HG03354 (cell line): ENCODE data around the gene TMCC2.
"Not testable (repeated sequence)": the region's sequence is repeated elsewhere in the genome, so short reads cannot be mapped to it uniquely, and the experiment has no call there.

Source experiments
- ATAC-seq: cut with Tn5 transposase; IDR thresholded peaks from one replicate; pipeline ENCODE4 v1.9.1; 2021; ENCODE audit warnings: mild to moderate bottlenecking; ENCODE audit not compliant: unreplicated experiment, poor library complexity, severe bottlenecking

TMCC2 gene

DNA sequence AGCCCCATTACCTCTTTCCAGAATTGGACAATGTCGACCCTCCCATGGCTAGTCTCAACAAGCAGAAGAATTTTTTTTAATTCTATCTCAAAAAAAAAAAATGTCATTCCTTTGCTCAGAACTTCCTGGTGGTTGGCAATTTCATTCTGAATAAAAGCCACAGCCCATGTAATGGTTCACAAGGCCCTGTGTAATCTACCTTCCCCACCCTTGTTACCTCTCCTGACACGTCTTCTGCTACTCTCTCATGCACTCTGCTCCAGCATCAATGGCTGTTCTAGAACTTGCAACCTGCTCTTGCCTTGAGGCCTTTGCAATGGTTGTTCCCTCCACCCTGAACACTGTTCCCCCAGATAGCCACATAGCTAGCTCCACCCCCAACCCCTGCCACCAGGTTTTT, 68.4 kb downstream of the TMCC2 start:
- no peak for ATAC-seq

DNA sequence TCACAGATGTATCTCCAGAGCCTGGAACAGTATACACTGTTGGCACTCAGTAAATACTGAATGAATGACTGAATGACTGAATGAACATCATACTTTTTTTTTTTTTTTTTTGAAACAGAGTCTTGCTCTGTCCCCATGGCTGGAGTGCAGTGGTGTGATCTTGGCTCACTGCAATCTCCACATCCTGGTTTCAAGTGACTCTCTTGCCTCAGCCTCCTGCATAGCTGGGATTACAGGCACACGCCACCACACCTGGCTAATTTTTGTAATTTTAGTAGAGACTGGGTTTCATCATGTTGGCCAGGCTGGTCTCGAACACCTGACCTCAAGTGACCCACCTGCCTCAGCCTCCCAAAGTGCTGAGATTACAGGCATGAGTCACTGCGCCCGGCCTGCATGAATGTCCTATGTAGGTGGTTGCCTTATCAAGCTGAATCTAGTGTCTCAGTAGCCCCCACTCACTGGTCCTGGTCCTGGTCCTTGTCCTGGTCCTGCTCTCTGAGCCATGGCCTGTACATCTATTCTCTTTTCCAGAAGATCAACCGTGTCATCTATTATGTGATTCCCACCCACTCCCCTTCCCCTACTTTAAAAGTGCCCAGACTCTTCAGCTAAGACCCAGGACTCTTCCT, 69.9 kb downstream of the TMCC2 start:
- not testable (repeated sequence) for ATAC-seq

DNA sequence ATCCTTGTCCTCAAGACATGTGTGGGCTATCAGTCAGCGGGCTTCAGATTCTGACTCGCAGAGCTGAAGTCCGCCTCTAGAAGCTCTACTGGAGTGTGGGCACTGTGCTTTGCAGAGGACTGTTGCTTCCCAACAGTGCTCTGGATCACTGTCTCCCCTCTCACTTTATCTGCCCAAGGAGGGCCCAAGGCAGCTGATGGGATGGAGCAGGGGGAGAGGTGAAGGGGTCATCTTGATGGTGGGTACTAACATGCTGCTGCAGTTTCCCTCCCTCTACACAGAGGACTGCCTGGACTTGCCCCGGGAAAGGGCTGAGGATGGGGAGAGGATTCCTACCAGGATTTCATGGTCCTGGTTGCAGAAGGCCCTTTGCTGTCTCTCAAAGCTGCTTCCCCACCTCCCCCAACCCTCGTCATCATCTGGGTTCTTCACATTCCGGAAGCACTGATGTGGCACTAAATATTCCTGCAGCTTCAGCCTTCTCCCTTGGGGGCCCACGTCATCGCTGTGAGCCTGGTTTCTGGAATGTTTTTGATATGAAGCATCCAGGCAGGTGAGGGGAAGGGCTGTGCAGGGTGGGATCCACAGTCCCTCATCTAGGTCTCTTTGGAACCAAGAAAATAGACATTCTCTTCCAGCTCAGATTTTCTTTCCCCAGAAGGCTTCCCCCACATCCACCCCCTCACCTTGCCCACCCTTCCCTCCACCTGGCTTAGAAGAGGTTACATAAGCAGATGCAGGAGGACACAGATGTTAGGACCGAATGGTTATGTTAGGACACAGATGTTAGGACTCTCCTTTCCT, 70.6 kb downstream of the TMCC2 start:
- no peak for ATAC-seq

DNA sequence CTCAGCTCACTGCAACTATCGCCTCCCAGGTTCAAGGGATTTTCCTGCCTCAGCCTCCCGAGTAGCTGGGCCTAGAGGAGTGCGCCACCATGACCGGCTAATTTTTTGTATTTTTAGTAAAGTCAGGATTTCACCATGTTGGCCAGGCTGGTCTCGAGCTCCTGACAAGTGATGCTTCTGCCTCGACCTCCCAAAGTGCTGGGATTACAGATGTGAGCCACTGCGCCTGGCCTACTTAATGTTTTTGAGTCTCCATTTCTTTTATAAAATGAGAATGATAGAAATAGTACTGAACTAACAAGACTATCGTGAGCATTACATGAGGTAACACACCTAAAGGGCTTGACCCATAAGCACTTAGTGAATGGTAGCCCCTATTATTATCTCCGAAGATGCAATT, 72.4 kb downstream of the TMCC2 start:
- no peak for ATAC-seq

DNA sequence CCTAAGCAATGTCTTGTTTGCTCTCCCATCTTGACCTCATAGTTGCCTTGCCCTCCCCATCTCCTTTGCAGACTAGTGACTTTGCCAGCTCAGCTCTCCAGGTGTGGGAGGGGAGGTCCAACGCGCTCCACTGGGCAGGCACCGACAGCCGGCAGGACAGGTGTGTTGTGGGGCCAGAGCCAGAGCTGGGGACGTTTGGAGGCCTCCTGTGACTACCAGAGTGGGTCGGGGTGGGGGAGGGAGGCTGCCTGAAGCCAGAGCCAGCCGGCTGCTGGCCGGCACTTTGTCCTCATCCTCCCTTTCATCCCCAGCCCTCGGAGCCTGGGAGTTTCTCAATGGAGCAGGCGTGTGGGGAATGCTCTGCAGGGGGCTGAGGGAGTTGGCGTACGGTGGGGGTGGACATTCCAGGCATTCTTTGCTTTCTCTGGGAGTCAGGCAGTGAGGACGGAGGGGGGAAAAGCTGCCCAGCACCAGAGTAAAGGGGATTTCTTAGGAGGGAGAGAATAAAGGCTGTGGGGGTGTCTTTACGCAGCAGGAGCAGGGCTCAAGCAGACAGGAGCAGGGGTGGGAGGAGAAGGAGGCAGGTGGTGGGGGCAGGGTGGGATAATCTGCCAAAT, 73.6 kb downstream of the TMCC2 start:
- no peak for ATAC-seq

DNA sequence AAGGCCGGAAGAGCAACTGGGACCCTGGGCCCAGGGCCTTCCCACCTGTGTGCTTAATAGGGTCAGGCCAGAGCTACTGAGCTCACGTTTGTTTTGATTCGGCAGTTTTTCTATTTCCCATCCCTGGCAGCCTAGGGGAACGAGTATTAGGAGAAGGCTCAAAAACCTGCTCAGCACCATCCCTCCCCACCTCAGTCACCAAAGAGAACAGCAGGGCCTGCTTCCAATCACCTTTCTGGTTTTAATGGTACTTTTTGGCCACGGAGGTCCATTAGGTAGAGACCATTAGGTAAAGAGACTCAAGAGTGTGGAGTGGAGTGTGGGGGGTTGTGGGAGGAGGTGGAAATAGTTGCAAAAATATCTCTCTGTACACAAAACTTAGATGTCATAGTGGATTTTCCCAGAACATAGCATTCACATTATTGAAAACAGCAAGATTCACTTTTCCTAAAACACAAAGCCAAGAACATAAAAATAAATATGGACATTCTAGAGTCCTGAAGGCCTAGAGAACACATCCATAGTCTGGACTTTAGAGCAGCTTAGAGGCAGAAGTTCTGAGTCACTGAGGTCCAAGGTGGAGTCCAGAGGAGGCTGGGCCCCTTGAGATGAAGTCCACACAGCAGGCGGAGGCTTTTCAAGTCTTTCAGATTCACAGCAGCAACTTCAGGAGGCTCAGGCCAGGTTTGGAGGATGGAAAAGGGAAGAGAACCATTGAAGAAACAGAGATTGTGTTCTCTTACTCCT, 74.3 kb downstream of the TMCC2 start:
- no peak for ATAC-seq

DNA sequence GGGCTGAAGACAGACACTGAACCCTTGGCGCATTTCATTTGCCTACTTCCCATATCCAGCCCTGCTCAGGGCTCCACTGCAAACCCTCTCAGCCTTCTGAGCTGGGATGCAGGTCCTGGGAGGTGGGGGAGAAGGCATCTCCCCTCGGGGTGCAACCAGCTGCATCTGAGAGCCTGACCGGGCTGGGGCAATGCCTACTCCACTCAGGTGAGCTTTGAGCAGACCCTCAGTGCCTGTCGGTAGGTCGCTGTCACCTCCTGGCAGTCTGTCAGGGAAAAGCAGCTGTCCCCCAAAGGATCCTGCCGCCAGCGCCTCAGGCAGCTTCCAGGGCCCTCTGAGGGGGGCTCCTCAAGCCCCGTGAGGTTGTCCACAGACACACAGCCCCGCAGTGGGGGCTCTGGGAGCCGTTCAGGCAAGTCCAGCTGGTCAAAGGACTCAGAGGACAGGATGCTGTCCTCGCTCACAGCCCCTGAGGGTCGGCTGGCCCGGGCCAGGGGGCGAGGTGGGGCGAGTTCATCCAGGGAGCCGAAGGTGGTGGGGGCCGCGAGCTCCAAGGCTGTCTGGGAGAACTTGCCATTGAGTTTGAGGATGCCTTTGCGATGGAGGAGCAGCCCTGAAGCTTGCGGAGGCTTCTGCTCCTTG, 75.6 kb downstream of the TMCC2 start:
- no peak for ATAC-seq

DNA sequence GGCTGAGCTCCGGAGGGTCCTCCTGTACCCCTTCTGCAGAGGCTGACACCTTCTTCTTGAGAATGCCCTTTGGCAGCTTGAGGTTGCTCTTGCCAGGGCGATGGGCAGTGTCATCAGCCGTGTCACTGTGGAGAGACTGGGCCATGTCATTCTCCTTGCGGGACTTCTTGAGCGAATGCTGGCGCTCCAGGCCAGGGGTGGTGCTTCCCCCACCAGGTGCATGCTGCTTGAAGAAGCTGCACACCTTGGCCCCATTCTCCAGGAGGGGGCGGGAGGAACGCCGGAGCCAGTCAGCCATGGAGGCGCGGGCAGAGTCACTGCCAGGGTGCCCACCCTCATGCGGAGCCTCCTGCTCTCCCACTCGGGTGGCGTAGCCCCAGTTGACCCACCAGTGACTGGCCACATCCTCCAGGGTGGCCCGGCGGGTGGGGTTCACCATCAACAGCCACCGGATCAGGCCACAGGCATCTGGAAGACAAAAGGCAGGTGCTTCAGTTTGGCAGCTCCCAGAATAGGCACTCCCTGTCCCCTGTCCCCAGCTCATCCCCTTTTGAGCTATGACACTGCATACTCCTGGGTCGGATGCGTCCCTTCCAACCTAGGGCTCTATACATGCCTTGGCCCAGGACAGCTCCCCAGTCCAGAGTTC, 76.4 kb downstream of the TMCC2 start:
- ATAC-seq, result no peak

DNA sequence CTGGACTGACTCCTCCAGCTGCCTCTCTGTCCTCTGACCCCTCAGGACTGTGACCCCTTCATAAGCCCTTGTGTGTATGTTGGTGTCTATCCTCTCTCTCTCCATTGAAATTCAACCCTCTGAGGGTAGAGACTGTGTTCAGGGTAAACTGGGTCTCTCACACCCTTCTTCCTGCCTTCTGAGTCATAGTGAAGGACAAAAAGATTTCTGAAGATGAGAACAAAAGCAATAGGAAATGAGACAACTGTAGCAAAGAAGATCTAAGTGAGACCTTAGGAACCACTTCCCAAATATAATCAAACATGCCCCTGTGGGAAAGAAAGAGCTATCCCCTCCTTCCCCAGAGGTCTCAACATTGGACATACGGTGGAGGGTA, 76.9 kb downstream of the TMCC2 start:
- ATAC-seq, result no peak

DNA sequence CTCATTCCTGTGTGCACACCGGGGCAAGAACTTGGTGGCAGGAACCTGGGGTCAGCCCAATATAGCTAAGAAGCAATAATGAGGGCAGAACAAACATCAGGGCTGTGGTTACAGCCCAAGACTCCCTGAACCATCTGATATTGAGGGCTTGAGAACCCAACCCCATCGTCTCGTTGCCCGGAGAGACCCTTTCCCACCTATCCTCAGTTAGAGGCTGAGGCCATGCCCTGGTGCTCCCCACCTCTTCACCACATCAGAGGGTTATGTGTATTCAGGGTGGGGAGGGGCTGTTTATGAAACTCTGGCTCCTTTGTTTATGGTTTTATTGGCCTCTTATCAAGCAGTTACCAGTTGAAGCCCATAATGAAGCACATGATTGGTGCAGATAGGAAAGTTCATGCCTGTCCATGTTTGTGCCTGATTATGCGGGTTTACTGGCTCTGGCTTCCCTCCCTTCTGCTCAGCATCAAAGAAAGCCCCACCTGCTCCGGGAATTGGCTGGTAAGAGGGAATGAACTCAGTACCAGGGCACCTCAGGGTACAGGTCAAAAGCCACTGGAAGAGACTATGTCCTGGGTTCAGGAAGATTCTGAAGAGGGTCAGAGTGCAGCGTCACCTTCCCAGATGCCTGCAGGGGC, 79.3 kb downstream of the TMCC2 start:
- ATAC-seq, result no peak

DNA sequence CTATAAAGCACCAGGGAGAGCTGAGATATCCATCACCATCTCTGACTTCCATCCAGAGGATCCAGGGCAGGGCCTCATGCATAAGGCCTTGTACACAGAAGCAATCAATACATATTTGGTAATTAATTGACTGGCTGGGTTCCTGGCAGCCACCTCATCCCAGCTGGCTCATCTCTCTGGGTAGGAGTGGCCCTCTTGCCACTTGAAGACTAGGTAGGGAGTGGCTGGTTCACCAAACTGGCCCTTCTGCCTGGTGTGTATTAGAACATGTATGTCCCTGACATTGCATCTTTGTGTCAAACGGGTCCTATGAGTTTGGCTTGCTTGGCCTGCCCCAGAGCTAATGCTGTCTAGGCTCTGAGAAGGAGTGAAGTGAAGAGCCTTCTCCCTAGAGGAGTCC, 82.0 kb downstream of the TMCC2 start:
- no peak for ATAC-seq

DNA sequence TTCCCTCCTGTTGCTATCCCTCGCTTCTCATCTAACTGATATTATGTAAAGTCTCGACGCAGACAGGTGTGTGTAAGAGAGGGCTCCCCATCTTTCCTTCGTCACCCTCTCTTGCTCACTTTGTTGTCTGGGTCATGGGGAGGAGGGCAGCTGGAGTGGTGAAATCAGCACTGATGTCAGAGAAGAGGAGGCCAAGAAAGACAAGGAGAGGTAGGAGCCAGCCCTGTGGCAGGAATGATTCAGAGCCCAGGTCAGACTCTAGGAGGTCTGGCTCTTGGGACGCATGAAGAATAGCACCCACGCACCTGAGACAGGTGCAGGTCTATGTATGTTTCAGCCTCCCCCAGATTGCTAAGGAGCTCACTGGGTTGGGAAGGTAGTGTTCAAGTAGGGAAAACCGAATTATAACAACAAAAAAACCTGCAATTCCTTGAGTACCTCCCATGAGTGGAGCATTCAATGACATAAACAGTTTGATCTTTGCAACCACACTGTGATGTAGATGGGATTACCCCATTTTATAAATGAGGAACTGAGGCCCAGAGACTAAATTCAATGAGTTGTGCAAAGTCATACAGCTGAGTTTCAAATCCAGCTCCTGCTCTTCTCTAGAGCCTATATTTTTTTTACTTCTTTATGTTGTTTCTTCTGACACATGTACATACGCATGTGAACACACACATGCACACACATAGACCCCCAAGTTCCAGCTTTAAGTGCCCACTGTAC, 83.4 kb downstream of the TMCC2 start:
- no peak for ATAC-seq

DNA sequence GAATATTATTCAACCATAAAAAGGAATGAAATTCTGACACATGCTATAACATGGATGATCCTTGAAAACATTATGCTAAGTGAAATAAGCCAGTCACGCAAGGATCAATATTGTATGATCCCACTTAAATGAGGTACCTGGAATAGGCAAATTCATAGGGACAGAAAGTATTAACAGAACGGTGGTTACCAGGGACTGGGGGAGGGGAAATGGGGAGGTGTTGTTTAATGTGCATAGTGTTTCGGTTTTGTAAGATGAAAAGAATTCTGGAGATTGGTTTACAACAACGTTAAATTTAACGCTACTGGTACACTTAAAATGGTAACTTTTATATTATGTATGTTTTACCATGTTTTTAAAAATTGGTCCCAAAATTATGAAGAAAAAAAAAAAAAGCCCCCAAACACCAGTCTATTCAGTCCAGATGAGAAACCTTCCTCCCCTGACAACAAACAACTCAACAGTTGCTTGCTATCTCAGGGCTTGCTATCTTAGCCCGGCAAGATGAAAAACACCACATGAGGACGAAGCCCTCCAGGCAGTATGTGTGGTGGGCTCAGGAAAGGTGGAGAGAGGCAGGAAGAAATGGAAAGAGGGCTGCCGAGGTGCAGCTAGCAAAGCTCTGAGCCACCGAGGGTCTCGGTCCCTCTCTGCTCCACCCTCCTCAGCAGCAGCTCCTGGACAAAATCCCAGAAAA, 85.3 kb downstream of the TMCC2 start:
- no peak for ATAC-seq

DNA sequence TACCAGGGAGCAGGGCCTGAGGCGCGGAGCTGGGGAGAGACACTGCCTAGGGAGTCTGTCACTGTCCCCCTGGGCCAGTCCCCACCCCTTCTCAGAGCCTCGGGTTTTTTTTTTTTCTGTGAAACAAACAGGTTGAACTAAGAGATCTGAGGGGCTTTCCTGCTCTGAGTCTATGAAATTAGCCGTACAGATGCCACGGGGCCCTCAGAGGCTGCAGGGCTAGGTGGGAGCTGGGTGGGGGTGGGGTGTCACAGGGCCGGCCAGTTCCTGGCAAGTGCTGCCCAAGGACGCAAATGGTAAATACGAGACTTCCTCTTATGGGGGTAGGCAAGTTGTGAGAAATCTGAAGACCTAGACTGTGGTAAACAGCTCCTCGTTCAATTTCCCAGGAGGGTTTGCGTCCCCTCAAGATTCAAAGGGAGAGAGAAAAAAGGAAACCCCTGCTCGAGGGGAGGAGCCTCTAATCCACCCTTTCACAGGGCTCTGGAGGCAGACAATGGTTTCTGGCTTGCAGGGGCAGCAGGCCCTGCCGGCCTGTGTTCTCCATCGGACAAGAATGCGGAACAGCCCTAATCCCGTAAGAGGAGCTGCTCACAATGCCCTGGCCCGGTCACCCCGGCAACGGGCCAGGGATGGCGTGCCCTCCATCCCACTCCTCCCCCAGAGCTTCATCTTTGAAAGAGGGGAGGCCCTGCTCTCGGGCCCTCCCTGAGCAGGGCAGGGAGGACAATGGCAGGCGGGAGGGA, 86.0 kb downstream of the TMCC2 start:
- peak; percentile 56 for ATAC-seq

DNA sequence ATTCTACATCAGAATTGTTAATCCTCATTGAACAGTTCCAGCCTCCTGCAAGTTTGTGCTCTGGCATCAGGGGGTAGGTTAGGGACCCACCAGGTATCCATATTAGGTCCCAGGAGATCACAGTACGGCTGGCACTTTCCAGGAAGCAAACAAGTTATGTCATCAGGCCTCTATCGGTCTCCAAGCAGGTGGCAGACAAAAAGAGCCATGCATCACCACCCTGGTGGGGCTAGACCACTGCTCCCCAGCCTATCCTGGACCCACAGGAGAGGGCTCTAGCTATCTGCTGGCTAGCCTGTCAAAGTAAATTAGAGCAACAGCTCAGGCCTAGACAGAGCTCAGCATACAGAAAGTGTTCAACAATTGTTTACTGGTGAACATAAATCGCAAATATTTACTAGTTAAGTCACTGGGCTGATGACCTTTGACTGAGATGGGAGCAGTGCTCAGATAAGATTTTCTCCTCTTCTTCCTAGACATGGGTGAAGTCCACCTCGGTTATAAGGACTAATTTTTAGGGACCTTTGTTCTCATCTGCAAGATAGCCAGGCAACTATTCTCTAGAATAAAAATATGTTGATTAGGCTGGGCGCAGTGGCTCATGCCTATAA, 87.4 kb downstream of the TMCC2 start:
- no peak for ATAC-seq

DNA sequence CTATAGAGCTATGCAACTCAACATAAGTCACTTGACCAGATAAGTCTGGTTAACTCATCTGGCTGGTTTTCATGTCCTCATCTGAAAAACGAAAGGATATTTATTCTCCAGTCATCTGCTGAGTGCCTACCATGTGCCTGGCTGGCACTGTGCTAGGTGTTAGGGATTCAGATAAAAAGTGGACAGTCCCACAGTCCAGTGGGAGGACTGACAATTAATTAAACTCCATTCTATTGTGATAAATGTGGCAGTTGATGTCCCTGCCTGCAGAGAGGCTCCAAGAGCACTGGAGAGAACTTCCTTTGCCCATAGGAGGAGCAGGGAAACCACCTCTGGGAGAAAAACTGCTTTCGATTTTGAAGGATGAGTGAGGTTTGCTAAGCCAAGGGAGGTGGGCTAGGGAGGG, 88.4 kb downstream of the TMCC2 start:
- ATAC-seq, result no peak
